HG03469 (cell line): ENCODE results near the gene COL4A5.

Source experiments
- ATAC-seq: cut with Tn5 transposase; IDR thresholded peaks from one replicate; pipeline ENCODE4 v1.9.1; 2021; ENCODE audit warnings: mild to moderate bottlenecking, moderate library complexity, moderate number of reproducible peaks; ENCODE audit not compliant: unreplicated experiment

COL4A5 gene

DNA sequence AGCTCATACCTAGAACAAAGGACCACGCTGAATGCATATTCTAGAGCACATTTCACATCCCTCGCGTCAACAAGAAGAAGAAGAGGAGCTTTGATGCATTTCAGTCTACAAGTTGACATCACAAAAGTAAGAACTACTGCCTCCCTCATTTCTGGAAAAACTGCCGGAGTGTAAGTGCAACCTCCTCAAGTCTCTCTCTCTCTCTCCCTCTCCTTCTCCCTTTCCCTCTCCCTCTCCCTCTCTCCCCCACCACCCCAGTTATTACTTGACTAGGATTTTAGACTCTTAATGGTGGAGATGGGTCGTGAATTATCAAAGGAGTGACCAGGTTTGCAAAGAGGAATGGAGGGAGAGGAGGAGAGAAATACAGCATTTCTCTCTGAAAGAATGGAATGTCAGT, 298.1 kb downstream of the COL4A5 start:
- no peak for ATAC-seq

DNA sequence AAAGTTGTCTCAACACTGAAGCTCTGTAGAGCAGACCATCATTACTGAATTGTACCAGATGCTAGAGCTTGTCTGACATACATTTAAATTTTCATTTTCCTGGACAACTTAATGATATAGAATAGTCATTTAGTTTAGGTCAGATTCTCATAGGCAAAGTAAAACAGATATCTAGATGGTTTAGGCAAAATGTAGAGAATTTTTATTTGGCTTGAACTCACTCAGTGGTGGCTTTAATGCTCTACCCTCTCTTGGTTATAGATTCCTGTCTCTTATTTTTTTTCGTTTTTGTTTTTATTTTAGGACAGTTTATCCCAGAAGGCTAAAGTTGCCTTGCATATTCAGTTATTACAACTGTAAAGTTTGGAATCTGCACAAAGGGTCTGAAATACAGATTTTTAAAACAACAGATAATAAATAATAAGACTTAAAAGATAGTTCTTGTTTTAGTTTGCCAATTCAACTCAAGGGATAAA, 300.7 kb downstream of the COL4A5 start:
- no peak for ATAC-seq
